HG02973 (cell line): Measurements from ENCODE around the gene RUNDC1.
A peak's percentile ranks its signal among the peaks of the same experiment; 100 is the strongest.
"Not testable (repeated sequence)": the region's sequence is repeated elsewhere in the genome, so short reads cannot be mapped to it uniquely, and the experiment has no call there.

Experiments used
- ATAC-seq: cut with Tn5 transposase; IDR thresholded peaks from one replicate; pipeline ENCODE4 v1.9.1; 2021; ENCODE audit warnings: moderate library complexity; ENCODE audit not compliant: unreplicated experiment

Gene RUNDC1

GRCh38 chr17:42980274-42980765, at the start of gene RUNDC1:
Gene RUNDC1 (plus strand): TSS chr17:42980565. CDS start chr17:42980577, 12 bp downstream.
- peak; percentile 58 for ATAC-seq

GRCh38 chr17:42937712-42938596, 42.4 kb upstream of the RUNDC1 start:
- ATAC-seq = no peak

GRCh38 chr17:42944211-42944610, 36.2 kb upstream of the RUNDC1 start:
- ATAC-seq = no peak

GRCh38 chr17:42946812-42947211, 33.6 kb upstream of the RUNDC1 start:
- no peak for ATAC-seq

- ATAC-seq = no peak
These were observed 30.2 kb upstream of the RUNDC1 start for GRCh38 chr17:42950044-42950783.

GRCh38 chr17:42953669-42954068, 26.7 kb upstream of the RUNDC1 start:
- no peak for ATAC-seq

- peak; percentile 73 for ATAC-seq
These were observed 16.0 kb upstream of the RUNDC1 start, which contains the start of gene AARSD1 for GRCh38 chr17:42964161-42964932. Gene AARSD1 (minus strand): TSS chr17:42964454. CDS start chr17:42964440, 14 bp downstream.

GRCh38 chr17:42967925-42968324, 12.4 kb upstream of the RUNDC1 start:
- no peak for ATAC-seq

GRCh38 chr17:42969001-42969581, 11.3 kb upstream of the RUNDC1 start:
- ATAC-seq = no peak

- ATAC-seq = no peak
These were observed 8.8 kb upstream of the RUNDC1 start for GRCh38 chr17:42971589-42971988.

GRCh38 chr17:42973323-42973722, 7.0 kb upstream of the RUNDC1 start:
- not testable (repeated sequence) for ATAC-seq

- no peak for ATAC-seq
These were observed 5.1 kb upstream of the RUNDC1 start for GRCh38 chr17:42975265-42975664.

GRCh38 chr17:42975701-42976100, 4.7 kb upstream of the RUNDC1 start:
- not testable (repeated sequence) for ATAC-seq

GRCh38 chr17:42979511-42980273, 673 bp upstream of the RUNDC1 start, which contains the start of gene PTGES3L:
Gene PTGES3L (minus strand): TSS chr17:42980080. CDS start chr17:42980053, 27 bp downstream.
- ATAC-seq = no peak

GRCh38 chr17:42980766-42981397, 517 bp downstream of the RUNDC1 start:
- ATAC-seq = peak; percentile 31

- ATAC-seq = no peak
These were observed 1.9 kb downstream of the RUNDC1 start for GRCh38 chr17:42982266-42982665.

GRCh38 chr17:42985225-42985624, 4.9 kb downstream of the RUNDC1 start:
- peak; percentile 43 for ATAC-seq

GRCh38 chr17:42989141-42989540, 8.8 kb downstream of the RUNDC1 start:
- no peak for ATAC-seq
